HG03520 (cell line): ENCODE results near the gene TBRG4.

Experiments
- ATAC-seq: cut with Tn5 transposase; IDR thresholded peaks from one replicate; pipeline ENCODE4 v1.9.1; 2021; ENCODE audit warnings: mild to moderate bottlenecking, moderate library complexity; ENCODE audit not compliant: unreplicated experiment

Gene TBRG4

GRCh38 chr7:45145881-45146280, 34.4 kb upstream of the TBRG4 start:
- no peak for ATAC-seq

GRCh38 chr7:45143616-45144015, 32.1 kb upstream of the TBRG4 start:
- ATAC-seq: no peak

- ATAC-seq: no peak
These were observed 29.3 kb upstream of the TBRG4 start for GRCh38 chr7:45140827-45141226.

- ATAC-seq: no peak
These were observed 27.2 kb upstream of the TBRG4 start for GRCh38 chr7:45138433-45139267.

DNA sequence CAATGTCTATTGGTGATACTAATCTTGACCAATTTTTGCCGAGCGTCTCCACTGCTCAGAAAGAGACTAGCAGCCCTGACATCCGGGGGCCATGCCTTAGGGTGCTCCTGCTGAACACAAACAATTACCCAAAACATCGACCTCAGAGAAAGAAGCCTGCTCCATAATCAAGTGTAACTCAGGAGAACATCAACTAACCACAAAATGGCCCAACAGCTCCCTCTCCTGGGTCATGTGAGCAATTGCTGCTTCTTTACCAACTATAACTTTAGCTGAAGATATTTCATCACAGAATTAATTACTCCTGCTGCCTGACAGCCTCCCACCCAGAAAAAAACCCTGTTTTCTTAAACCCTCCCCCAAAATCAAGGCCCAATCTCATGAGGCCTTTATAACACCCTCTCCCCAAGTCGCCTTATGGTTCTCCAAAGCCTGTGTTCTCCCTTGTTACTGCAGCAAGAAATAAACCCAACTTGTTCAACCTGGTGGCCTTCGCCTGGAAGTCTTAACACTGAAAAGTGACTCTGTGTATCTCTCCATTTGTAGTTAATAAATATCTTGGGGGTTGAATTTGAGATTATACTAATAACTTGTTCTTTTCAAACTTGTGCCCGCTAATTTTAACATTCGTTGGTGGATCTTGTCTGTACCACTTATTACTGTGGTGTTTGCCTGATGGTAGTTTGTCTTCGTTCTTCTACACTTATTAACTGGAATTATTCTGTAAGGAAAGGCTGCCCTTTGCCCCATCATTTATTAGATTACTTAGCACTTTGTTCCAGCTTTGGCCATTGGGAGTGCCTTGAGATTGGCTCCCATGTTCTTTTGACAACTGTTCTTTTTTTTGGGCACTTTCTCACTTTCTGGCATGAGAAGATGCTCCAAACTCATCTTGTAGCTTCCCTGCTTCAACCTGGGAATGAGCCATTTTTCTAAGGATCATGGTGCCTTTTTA, 24.9 kb upstream of the TBRG4 start:
- no peak for ATAC-seq

DNA sequence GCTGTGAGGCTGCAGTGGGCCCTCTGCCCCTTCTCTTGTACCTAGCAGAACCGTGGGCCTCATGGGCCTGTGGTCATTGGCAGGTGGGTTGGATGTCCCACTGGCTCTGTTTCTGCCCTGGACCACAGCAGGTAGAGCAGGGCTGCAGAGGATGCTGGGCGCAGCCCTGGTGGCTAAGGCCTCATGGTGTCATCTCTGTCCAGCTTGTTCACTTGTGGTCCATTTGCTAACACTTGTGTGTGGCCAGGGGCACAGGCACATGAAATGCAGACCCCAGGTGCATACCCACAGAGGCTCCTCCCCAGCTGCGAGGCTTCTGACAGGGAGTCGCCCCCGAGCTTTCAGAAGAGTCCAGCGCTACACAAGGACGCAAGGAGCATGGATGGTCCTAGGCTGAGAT, 22.4 kb upstream of the TBRG4 start:
- ATAC-seq: no peak

DNA sequence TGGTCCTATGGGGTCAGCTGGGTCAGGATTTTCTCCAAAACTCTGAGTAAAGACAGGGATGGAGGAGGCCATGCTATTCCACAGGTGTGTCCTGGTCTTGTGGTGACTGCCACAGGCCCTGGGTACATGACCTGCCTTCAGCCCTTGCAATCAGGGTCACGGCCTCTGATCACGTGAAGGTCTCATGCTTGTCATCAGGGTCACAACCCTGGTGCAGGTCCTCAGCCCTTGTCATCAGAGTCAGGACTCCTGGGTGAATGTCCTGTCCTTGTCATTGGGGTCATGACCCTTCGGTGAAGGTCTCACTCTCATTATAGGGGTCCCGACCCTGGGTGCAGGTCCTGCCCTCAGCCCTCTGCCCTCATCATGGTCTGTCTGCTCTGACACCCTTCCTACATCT, 21.9 kb upstream of the TBRG4 start:
- no peak for ATAC-seq

GRCh38 chr7:45132708-45133320, 21.3 kb upstream of the TBRG4 start:
- ATAC-seq: no peak

- no peak for ATAC-seq
These were observed 20.4 kb upstream of the TBRG4 start for GRCh38 chr7:45131891-45132290.

- ATAC-seq: no peak
These were observed 19.4 kb upstream of the TBRG4 start for GRCh38 chr7:45130910-45131309.

GRCh38 chr7:45129906-45130305, 18.4 kb upstream of the TBRG4 start:
- no peak for ATAC-seq

DNA sequence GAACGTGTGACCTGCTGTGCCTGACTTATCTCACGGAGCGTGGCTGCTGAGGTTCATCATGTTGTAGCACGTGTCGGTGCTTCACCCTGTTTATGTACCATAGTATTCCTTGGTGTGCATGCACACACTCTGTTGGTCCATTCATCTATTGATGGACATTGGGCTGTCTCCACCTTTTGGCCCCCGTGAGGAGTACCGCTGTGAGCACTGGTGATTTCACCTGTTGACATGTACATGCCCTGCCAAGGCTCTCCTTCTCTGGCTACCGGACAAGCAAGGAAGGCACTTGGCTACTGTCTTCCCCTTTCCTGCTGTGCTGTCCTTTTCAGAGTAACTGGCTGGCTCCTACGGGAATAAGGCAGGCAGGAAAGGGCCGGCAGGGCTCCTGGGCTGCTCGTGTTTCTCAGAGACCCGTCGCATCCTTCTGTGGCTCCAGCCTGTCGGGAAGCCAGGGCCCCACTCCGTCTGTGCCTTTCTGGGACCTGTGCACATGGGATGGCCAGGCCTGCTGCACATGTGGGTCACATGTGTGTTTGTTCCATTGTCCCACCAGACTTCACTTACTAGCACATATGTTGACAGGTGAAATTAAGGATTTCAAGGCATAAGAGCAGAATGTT, 17.8 kb upstream of the TBRG4 start:
- no peak for ATAC-seq

- no peak for ATAC-seq
These were observed 15.4 kb upstream of the TBRG4 start for GRCh38 chr7:45126920-45127319.

GRCh38 chr7:45126201-45126600, 14.7 kb upstream of the TBRG4 start:
- ATAC-seq: no peak

DNA sequence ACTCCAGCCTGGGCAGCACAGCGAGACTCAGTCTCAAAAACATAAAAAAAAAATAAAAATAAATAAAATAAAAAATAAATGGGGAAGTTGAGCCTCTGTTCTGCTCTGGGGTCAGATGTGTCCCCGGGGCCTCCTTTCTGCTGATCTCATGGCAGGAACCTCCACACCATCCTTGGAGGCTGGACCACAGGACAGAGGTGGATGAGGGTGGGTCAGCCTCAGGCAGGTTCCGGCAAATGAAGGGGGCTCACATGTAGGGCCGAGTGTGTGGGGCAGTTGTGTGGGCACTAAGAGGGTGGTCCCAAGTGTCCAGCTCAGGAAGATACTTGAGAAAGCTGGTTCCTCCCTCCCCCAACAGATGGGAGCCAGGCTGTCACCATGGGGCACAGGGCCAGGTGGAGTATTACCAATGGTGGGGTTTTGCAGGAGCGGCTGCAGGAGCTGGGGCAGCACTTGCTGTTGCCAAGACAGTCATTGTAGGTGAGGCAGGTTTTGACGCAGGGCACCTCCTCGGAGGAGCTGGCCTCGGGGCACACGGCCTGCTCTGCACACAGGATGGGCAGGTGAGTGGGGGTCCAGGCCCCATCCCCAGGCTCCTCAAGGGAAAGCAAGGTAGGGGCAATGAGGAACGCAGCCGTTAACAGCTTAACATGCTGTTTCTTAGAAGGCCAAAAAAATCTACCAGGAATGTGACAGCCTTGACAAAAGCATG, 13.9 kb upstream of the TBRG4 start:
- ATAC-seq: no peak

DNA sequence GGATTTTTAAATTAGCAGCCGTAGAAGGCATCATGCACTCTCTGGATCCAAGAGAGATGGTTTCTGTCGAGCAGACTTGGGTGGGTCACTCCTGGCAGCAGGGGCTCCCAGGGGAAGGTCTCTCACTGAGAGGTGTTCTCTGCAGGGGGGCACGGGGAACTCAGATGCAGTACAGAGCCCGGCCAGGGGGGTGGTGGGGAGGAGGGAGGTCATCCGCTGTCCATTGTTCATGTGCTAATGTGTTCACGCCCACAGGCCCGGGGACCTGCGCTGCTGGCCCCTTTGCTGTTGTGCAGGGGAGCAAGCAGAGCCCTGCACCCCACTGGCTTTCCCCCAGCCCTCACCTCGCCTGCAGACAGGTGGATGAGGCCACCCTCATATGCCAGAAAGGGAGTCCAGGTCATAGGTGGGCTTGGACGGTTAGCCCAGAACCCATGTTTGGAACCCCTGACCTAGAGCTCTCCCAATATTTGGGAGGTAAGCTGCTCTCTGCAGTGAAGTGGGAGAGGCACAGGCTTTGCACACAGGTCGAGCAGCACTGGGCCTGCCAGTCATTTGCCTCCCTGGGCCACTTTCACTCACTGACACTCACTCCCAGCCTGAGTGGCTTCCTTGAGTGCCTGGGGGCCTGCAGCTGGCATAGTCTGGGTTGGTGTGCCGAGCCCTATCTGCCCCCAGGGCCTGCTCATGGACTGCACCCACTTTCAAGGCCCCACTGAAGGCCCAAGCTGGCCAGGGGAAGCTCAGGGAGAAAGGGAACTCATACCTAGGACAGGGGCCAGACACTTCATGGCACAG, 12.6 kb upstream of the TBRG4 start:
- no peak for ATAC-seq

DNA sequence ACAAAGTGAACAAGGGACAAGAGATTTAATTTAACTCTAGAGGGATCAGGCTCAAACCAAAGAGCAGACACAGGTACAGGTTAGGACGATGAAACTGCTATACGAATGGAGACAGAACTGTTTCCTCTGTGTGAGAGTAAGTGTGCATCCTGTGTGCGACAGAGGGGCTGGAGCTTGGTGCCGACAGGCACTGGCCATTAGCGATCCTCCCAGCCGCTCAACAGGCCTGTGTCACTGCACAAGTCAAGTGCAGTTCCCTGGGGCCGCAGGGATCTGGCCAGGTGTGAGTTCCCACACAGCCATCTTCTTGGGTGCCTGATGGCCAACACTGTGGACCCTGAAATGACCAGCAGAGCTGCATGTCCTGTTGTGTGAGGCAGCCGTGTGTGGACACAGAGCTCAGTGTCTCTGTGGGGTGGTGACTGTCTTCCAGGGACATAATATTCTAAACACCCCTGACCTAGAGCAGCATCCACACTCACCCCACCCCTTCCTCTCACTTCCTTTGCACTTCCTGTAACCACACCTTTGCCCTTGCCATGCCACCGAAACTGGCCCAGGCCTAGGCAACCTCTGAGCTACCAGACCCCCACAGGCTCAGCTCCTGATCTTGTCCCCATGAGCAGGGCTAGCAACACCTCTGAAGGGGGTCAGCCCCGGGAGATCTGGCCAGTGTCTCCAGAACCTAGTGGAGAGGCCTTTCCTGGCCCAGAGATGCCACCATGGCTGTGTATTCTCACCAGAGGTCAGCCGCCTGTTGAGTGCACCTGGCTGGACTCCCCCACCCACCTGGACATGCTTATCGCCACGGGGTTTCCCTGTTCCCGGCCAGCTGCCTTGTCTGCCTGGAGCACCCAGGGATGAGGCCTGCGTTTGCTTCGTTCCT, 11.7 kb upstream of the TBRG4 start:
- ATAC-seq: no peak

GRCh38 chr7:45119550-45119949, 8.1 kb upstream of the TBRG4 start:
- no peak for ATAC-seq

DNA sequence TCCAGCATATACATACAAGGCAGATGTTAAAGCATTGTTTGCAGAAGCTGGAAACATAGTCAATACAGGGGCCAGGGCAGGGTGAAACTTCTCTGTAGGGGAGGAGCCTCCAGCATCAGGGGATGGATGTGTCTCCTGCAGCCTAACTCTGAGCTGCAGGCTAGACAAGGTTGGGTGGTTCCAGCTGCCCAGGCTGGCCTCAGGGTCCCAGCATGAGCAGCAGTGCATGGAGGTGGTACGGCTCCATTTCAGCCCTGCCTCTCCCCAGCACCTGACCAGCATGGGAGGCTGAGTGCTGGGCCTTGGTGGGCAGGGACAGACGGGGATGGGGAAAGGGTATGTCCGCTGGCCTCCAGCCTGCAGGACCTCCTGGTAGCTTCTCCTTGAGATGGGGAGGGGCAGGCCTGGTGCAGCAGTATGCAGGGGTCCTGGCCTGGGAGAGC, 7.4 kb upstream of the TBRG4 start:
- ATAC-seq: no peak
